H9 (cell line): Measurements from ENCODE around the gene FAM3B. TPM values are rescaled to one million over a fixed set of nuclear protein-coding genes. Genes with fewer than 3 reads are reported as not detected.

ENCODE experiments used
- DNase-seq: peaks from one replicate; pipeline ENCODE4 v3.0.0-alpha.2; 2017
- H2AFZ ChIP-seq: one replicate; pipeline ENCODE4 v1.6.1; 2013; ENCODE audit warnings: mild to moderate bottlenecking, low read length, control low read depth, moderate library complexity
- H2AK5ac ChIP-seq: 2 replicates; pipeline ENCODE4 v1.6.1; 2013; ENCODE audit warnings: low read length, control low read depth, mixed read lengths; ENCODE audit not compliant: insufficient read length
- H2BK120ac ChIP-seq: one replicate; pipeline ENCODE4 v1.6.1; 2013; ENCODE audit warnings: low read depth, mild to moderate bottlenecking, low read length, control low read depth, inconsistent platforms; ENCODE audit not compliant: poor library complexity, severe bottlenecking
- H2BK12ac ChIP-seq: 2 replicates; pipeline ENCODE4 v1.6.1; 2013; ENCODE audit warnings: low read length, control low read depth, mixed read lengths, low read depth; ENCODE audit not compliant: insufficient read length
- H2BK15ac ChIP-seq: 2 replicates; pipeline ENCODE4 v1.6.1; 2013; ENCODE audit warnings: low read depth, low read length, control low read depth
- H2BK20ac ChIP-seq: one replicate; pipeline ENCODE4 v1.6.1; 2013; ENCODE audit warnings: low read depth, mild to moderate bottlenecking, low read length, control low read depth, inconsistent platforms; ENCODE audit not compliant: poor library complexity, severe bottlenecking
- H2BK5ac ChIP-seq: 2 replicates; pipeline ENCODE4 v1.6.1; 2013; ENCODE audit warnings: low read length, control low read depth, mixed read lengths; ENCODE audit not compliant: insufficient read length
- H3K14ac ChIP-seq: 2 replicates; pipeline ENCODE4 v1.6.1; 2013; ENCODE audit warnings: low read length, control low read depth; ENCODE audit not compliant: insufficient read depth
- H3K18ac ChIP-seq: 2 replicates; pipeline ENCODE4 v1.6.1; 2013; ENCODE audit warnings: low read depth, mild to moderate bottlenecking, mixed read lengths, low read length, control low read depth; ENCODE audit not compliant: insufficient read length
- H3K23ac ChIP-seq: 2 replicates; pipeline ENCODE4 v1.6.1; 2013; ENCODE audit warnings: low read length, control low read depth, mixed read lengths, low read depth; ENCODE audit not compliant: insufficient read length
- H3K23me2 ChIP-seq: 2 replicates; pipeline ENCODE4 v1.6.1; 2013; ENCODE audit warnings: low read depth, mild to moderate bottlenecking, mixed read lengths, low read length, control low read depth; ENCODE audit not compliant: insufficient read length, poor library complexity, severe bottlenecking
- H3K27ac ChIP-seq: 2 replicates; pipeline ENCODE4 v1.5.1; 2013; ENCODE audit warnings: low read length, control low read depth, mixed read lengths, low read depth; ENCODE audit not compliant: insufficient read length
- H3K27me3 ChIP-seq: 2 replicates; pipeline ENCODE4 v1.6.1; 2013; ENCODE audit warnings: low read length, control low read depth, inconsistent platforms; ENCODE audit not compliant: insufficient read depth
- H3K4ac ChIP-seq: 2 replicates; pipeline ENCODE4 v1.6.1; 2013; ENCODE audit warnings: low read depth, mild to moderate bottlenecking, control low read depth, inconsistent platforms, low read length, moderate library complexity
- H3K4me1 ChIP-seq: 2 replicates; pipeline ENCODE4 v1.6.1; 2013; ENCODE audit warnings: low read length, control low read depth, inconsistent platforms; ENCODE audit not compliant: insufficient read depth
- H3K4me2 ChIP-seq: 2 replicates; pipeline ENCODE4 v1.6.1; 2013; ENCODE audit warnings: low read length, control low read depth, mixed read lengths; ENCODE audit not compliant: insufficient read length, insufficient read depth
- H3K56ac ChIP-seq: 2 replicates; pipeline ENCODE4 v1.6.1; 2013; ENCODE audit warnings: low read depth, mild to moderate bottlenecking, mixed read lengths, low read length, control low read depth; ENCODE audit not compliant: insufficient read length
- H3K79me1 ChIP-seq: 2 replicates; pipeline ENCODE4 v1.6.1; 2013; ENCODE audit warnings: low read depth, mild to moderate bottlenecking, moderate library complexity, low read length, control low read depth, inconsistent platforms; ENCODE audit not compliant: insufficient read depth, poor library complexity, severe bottlenecking
- H3K79me2 ChIP-seq: 2 replicates; pipeline ENCODE4 v1.6.1; 2013; ENCODE audit warnings: low read length, control low read depth, inconsistent platforms; ENCODE audit not compliant: insufficient read depth
- H3K9ac ChIP-seq: 2 replicates; pipeline ENCODE4 v1.6.1; 2013; ENCODE audit warnings: low read length, control low read depth, mixed read lengths; ENCODE audit not compliant: insufficient read length; ENCODE audit errors: extremely low read depth
- H3K9me3 ChIP-seq: one replicate; pipeline ENCODE4 v1.6.1; 2013; ENCODE audit warnings: low read depth, low read length, inconsistent platforms; ENCODE audit not compliant: control insufficient read depth
- H3T11ph ChIP-seq: one replicate; pipeline ENCODE4 v1.6.1; 2013; ENCODE audit warnings: mild to moderate bottlenecking, low read length, control low read depth, inconsistent platforms
- H4K20me1 ChIP-seq: one replicate; pipeline ENCODE4 v1.6.1; 2013; ENCODE audit not compliant: control insufficient read depth, insufficient read length, insufficient read depth
- H4K5ac ChIP-seq: 2 replicates; pipeline ENCODE4 v1.6.1; 2013; ENCODE audit warnings: low read depth, mild to moderate bottlenecking, mixed read lengths, low read length, control low read depth; ENCODE audit not compliant: insufficient read length
- H4K8ac ChIP-seq: replicated peaks from 2 replicates; pipeline ENCODE4 v1.6.1; 2013; ENCODE audit warnings: low read length, control low read depth, mixed read lengths, low read depth; ENCODE audit not compliant: insufficient read length
- H4K91ac ChIP-seq: 2 replicates; pipeline ENCODE4 v1.6.1; 2013; ENCODE audit warnings: low read depth, mild to moderate bottlenecking, moderate library complexity, mixed read lengths, low read length, control low read depth; ENCODE audit not compliant: insufficient read length
- H3K27ac Mint-ChIP-seq, 3 experiments: 2 replicates in 2 of 3; 3 replicates in 1 of 3; pipeline ENCODE4 v1.8.0; 2020 to 2021; ENCODE audit warnings: mixed read lengths in 3 of 3, mild to moderate bottlenecking in 1 of 3, moderate library complexity in 1 of 3
- H3K27me3 Mint-ChIP-seq: 2 replicates; pipeline ENCODE4 v1.8.0; 2021; ENCODE audit warnings: low read depth, mild to moderate bottlenecking, moderate library complexity, mixed read lengths
- H3K36me3 Mint-ChIP-seq, 3 experiments: 2 replicates in 2 of 3; 3 replicates in 1 of 3; pipeline ENCODE4 v1.8.0; 2020 to 2021; ENCODE audit warnings: low read depth in 3 of 3, mixed read lengths in 3 of 3; ENCODE audit not compliant: insufficient read depth in 1 of 3
- H3K4me1 Mint-ChIP-seq, 2 experiments: 2 replicates each; pipeline ENCODE4 v1.8.0; 2020; ENCODE audit warnings: mixed read lengths in 2 of 2
- H3K4me3 Mint-ChIP-seq, 2 experiments: 2 replicates in 1 of 2; 3 replicates in 1 of 2; pipeline ENCODE4 v1.8.0; 2020 to 2021; ENCODE audit warnings: mild to moderate bottlenecking in 2 of 2, mixed read lengths in 2 of 2, moderate library complexity in 1 of 2
- H3K9me3 Mint-ChIP-seq, 2 experiments: 2 replicates in 1 of 2; 3 replicates in 1 of 2; pipeline ENCODE4 v1.8.0; 2020; ENCODE audit warnings: mild to moderate bottlenecking in 2 of 2, mixed read lengths in 2 of 2, moderate library complexity in 1 of 2
- WGBS: extraction: QIAGEN DNeasy Blood & Tissue Kit; methylation state at CpG from one replicate; pipeline ENCODE4 v1.1.7; 2013; ENCODE audit warnings: missing lambda C conversion rate, low lambda C conversion rate, mixed read lengths; ENCODE audit not compliant: insufficient read length; ENCODE audit errors: extremely low coverage; 5-methylcytosine and 5-hydroxymethylcytosine counted together
- total RNA-seq: library from RNA; stranded (reverse); gene quantifications from 2 replicates; pipeline ENCODE4 v1.2.1, GENCODE V29; 2021
- TF ChIP-seq, protein P1 (sequence below): fragments of 200-600 bp; sonication (generic); conservative IDR thresholded peaks from 3 replicates; pipeline ENCODE4 v1.8.0; 2021; ENCODE audit warnings: antibody characterized with exemption, mild to moderate bottlenecking

Gene FAM3B
- total RNA-seq, 1 experiment from 2014 or later = 5.0 TPM

- Histone ChIP-seq H2BK120ac (no peak overlapping the region), H3T11ph (no peak overlapping the region), H2AFZ (no peak overlapping the region), H2BK20ac (no peak overlapping the region), H3K9ac (no peak overlapping the region), H4K5ac (no peak overlapping the region), H3K79me1 (no peaks in the 10 kb centered on the region), H3K4ac (no peak overlapping the region), H3K23me2 (peaks cover 9% of the 10 kb centered on the region), H4K91ac (no peak overlapping the region), H2BK12ac (no peak overlapping the region), H3K23ac (no peak overlapping the region), H3K56ac (no peak overlapping the region), H4K8ac (no peak overlapping the region), H3K27me3 (no peaks in the 10 kb centered on the region; the same call in 1 of the 2 replicates), H3K79me2 (no peaks in the 10 kb centered on the region), H3K4me2 (no peak overlapping the region), H3K27ac (no peak overlapping the region), H2AK5ac (no peak overlapping the region), H2BK15ac (no peak overlapping the region), H3K9me3 (no peaks in the 10 kb centered on the region), H3K18ac (no peak overlapping the region), H4K20me1 (no peaks in the 10 kb centered on the region), H3K4me1 (no peaks in the 10 kb centered on the region; the same call in 1 of the 2 replicates), H2BK5ac (no peak overlapping the region), H3K14ac (no peak overlapping the region)
- peaks cover 9% of the 10 kb centered on the region for H3K27me3 Mint-ChIP-seq
- peaks cover 10 to 17% of the 10 kb centered on the region in 2 experiments for H3K4me1 Mint-ChIP-seq
- no peaks in the 10 kb centered on the region; a peak in 1 of 7 replicates for H3K36me3 Mint-ChIP-seq
- DNase-seq = no peak
- TF ChIP-seq, protein P1, sequence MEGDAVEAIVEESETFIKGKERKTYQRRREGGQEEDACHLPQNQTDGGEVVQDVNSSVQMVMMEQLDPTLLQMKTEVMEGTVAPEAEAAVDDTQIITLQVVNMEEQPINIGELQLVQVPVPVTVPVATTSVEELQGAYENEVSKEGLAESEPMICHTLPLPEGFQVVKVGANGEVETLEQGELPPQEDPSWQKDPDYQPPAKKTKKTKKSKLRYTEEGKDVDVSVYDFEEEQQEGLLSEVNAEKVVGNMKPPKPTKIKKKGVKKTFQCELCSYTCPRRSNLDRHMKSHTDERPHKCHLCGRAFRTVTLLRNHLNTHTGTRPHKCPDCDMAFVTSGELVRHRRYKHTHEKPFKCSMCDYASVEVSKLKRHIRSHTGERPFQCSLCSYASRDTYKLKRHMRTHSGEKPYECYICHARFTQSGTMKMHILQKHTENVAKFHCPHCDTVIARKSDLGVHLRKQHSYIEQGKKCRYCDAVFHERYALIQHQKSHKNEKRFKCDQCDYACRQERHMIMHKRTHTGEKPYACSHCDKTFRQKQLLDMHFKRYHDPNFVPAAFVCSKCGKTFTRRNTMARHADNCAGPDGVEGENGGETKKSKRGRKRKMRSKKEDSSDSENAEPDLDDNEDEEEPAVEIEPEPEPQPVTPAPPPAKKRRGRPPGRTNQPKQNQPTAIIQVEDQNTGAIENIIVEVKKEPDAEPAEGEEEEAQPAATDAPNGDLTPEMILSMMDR = no peak
- no CpG with 5 or more reads among the region's 20 CpGs for WGBS
- H3K27ac Mint-ChIP-seq = no peak overlapping the region
- no peaks in the 10 kb centered on the region for H3K9me3 Mint-ChIP-seq
- no peak overlapping the region for H3K4me3 Mint-ChIP-seq
These were observed 4.8 kb downstream of the FAM3B start for GRCh38 chr21:41321211-41321907.
